Measurements from ENCODE around the gene VCL. TPM values are rescaled to one million over a fixed set of nuclear protein-coding genes. Genes with fewer than 3 reads are reported as not detected.

The VCL gene
- polyA plus RNA-seq, 1 donor from 2014 or later, result 11.2 TPM

GRCh38 chr10:74011770-74012169, 13.9 kb downstream of the VCL start:
- Histone ChIP-seq H3K27me3 (ENCODE audit: insufficient read depth, low read depth, low read length) (no peaks in the 10 kb centered on the region), H4K20me1 (ENCODE audit: insufficient read depth) (no peaks in the 10 kb centered on the region), H3K4me2 (ENCODE audit: low read length) (no peak overlapping the region), H3K9me2 (ENCODE audit: insufficient read depth, low read length) (no peaks in the 10 kb centered on the region), H3K79me2 (replicated peaks; ENCODE audit: insufficient read depth, low read length) (peaks cover 14% of the 10 kb centered on the region), H3K4me3 (ENCODE audit: low read length) (no peak overlapping the region), H3K9ac (ENCODE audit: low read length) (no peak overlapping the region), H3K9me3 (ENCODE audit: low read length) (no peaks in the 10 kb centered on the region), H3K36me3 (ENCODE audit: insufficient read depth, low read length) (no peaks in the 10 kb centered on the region), H3K27ac (ENCODE audit: low read length) (no peak overlapping the region), H2AFZ (ENCODE audit: low read depth, low read length) (no peak overlapping the region), H3F3A (ENCODE audit: insufficient read depth, low read length, poor library complexity, severe bottlenecking) (no peaks in the 10 kb centered on the region)
- no peak for TF ChIP-seq EP300 (conservative IDR thresholded peaks at IDR 0.05; ENCODE audit: poor library complexity, severe bottlenecking)
- no peak for TF ChIP-seq TAF1 (IDR thresholded peaks at IDR 0.05; ENCODE audit: low read depth)
- no peak for TF ChIP-seq POLR2AphosphoS5 (IDR thresholded peaks at IDR 0.05)
- no peak for TF ChIP-seq MXI1 (conservative IDR thresholded peaks at IDR 0.05; ENCODE audit: poor library complexity, severe bottlenecking)
- no peak for TF ChIP-seq CTCF (IDR thresholded peaks at IDR 0.05; ENCODE audit: poor library complexity, severe bottlenecking)
- no peak for TF ChIP-seq RAD21 (conservative IDR thresholded peaks at IDR 0.05)
- TF ChIP-seq SMC3 (conservative IDR thresholded peaks at IDR 0.05; ENCODE audit: poor library complexity), result no peak
- no peak for TF ChIP-seq EZH2 (IDR thresholded peaks at IDR 0.05; ENCODE audit: borderline replicate concordance, insufficient read depth, low read length, poor library complexity, severe bottlenecking)
- TF ChIP-seq REST (IDR thresholded peaks at IDR 0.05; ENCODE audit: borderline replicate concordance), result no peak

GRCh38 chr10:74012480-74012879, 14.6 kb downstream of the VCL start:
- no peak overlapping the region for H3K9ac ChIP-seq (ENCODE audit: low read length)
- H3K79me2 ChIP-seq (replicated peaks; ENCODE audit: insufficient read depth, low read length), result peaks cover 13% of the 10 kb centered on the region
- H2AFZ ChIP-seq (ENCODE audit: low read depth, low read length), result no peak overlapping the region
- no peaks in the 10 kb centered on the region for H3F3A ChIP-seq (ENCODE audit: insufficient read depth, low read length, poor library complexity, severe bottlenecking)
- no peak for TF ChIP-seq EP300 (conservative IDR thresholded peaks at IDR 0.05; ENCODE audit: poor library complexity, severe bottlenecking)
- TF ChIP-seq EZH2 (IDR thresholded peaks at IDR 0.05; ENCODE audit: borderline replicate concordance, insufficient read depth, low read length, poor library complexity, severe bottlenecking), result no peak
- TF ChIP-seq RAD21 (conservative IDR thresholded peaks at IDR 0.05), result no peak
- TF ChIP-seq CTCF (IDR thresholded peaks at IDR 0.05; ENCODE audit: poor library complexity, severe bottlenecking), result no peak
- TF ChIP-seq REST (IDR thresholded peaks at IDR 0.05; ENCODE audit: borderline replicate concordance), result no peak
- no peak for TF ChIP-seq POLR2AphosphoS5 (IDR thresholded peaks at IDR 0.05)
- no peak overlapping the region for H3K4me2 ChIP-seq (ENCODE audit: low read length)
- H3K36me3 ChIP-seq (ENCODE audit: insufficient read depth, low read length), result no peaks in the 10 kb centered on the region
- no peaks in the 10 kb centered on the region for H3K9me3 ChIP-seq (ENCODE audit: low read length)
- no peaks in the 10 kb centered on the region for H3K9me2 ChIP-seq (ENCODE audit: insufficient read depth, low read length)
- H3K4me3 ChIP-seq (ENCODE audit: low read length), result no peak overlapping the region
- no peaks in the 10 kb centered on the region for H4K20me1 ChIP-seq (ENCODE audit: insufficient read depth)
- H3K27me3 ChIP-seq (ENCODE audit: insufficient read depth, low read depth, low read length), result no peaks in the 10 kb centered on the region
- no peak overlapping the region for H3K27ac ChIP-seq (ENCODE audit: low read length)
